ENCODE measurements around the gene TSPYL1. TPM values are rescaled to one million over a fixed set of nuclear protein-coding genes. Genes with fewer than 3 reads are reported as not detected.

Gene TSPYL1
- total RNA-seq, 1 experiment from 2014 or later: 57.3 TPM

GRCh38 chr6:116283191-116283590 is 3.5 kb upstream of the TSPYL1 start:
- Histone ChIP-seq H3K4me3 (ENCODE audit: low read depth, low read length) (no peak overlapping the region), H3K36me3 (ENCODE audit: control insufficient read depth, insufficient read depth, low read length) (no peaks in the 10 kb centered on the region), H3K9me3 (no peaks in the 10 kb centered on the region), H3K4me1 (peaks cover 9% of the 10 kb centered on the region), H3K27me3 (replicated peaks; ENCODE audit: control insufficient read depth, insufficient read depth, low read length) (no peaks in the 10 kb centered on the region)
- POLR2A ChIA-PET: no interaction called here
- Mint-ChIP-seq H3K27me3 (ENCODE audit: insufficient read depth, unreplicated experiment) (no peaks in the 10 kb centered on the region), H3K9me3 (ENCODE audit: unreplicated experiment) (no peaks in the 10 kb centered on the region), H3K27ac (ENCODE audit: unreplicated experiment) (no peak overlapping the region), H3K4me3 (ENCODE audit: unreplicated experiment) (no peak overlapping the region), H3K4me1 (ENCODE audit: low read depth, unreplicated experiment) (peaks cover 7% of the 10 kb centered on the region), H3K36me3 (ENCODE audit: insufficient read depth, unreplicated experiment) (peaks cover 15% of the 10 kb centered on the region)
- CTCF ChIA-PET: interaction anchor here (0.5 kb wide), 1 partner anchor 114 kb away, joined by 4 read pairs; no protein-coding TSS in a partner anchor
- no peak for TF ChIP-seq CTCF (IDR thresholded peaks at IDR 0.05; ENCODE audit: insufficient read depth in 1 of 2, low read depth in 1 of 2, low read length in 1 of 2, severe bottlenecking in 1 of 2, unreplicated experiment in 1 of 2)
- BruUV-seq (replicated peaks): no TSS peak
- DNase-seq: no peak
- intact Hi-C loops (cut with micrococcal nuclease; ENCODE audit: unreplicated experiment): no loop called here

GRCh38 chr6:116282698-116283097 is 3.0 kb upstream of the TSPYL1 start:
- peaks cover 13% of the 10 kb centered on the region for H3K4me1 ChIP-seq
- TF ChIP-seq CTCF (IDR thresholded peaks at IDR 0.05; ENCODE audit: insufficient read depth in 1 of 2, low read depth in 1 of 2, low read length in 1 of 2, severe bottlenecking in 1 of 2, unreplicated experiment in 1 of 2): no peak
- H3K9me3 ChIP-seq: no peaks in the 10 kb centered on the region
- Mint-ChIP-seq H3K4me1 (ENCODE audit: low read depth, unreplicated experiment) (peaks cover 7% of the 10 kb centered on the region), H3K9me3 (ENCODE audit: unreplicated experiment) (no peaks in the 10 kb centered on the region), H3K27me3 (ENCODE audit: insufficient read depth, unreplicated experiment) (no peaks in the 10 kb centered on the region), H3K36me3 (ENCODE audit: insufficient read depth, unreplicated experiment) (peaks cover 20% of the 10 kb centered on the region), H3K4me3 (ENCODE audit: unreplicated experiment) (no peak overlapping the region), H3K27ac (ENCODE audit: unreplicated experiment) (no peak overlapping the region)
- no peak overlapping the region for H3K4me3 ChIP-seq (ENCODE audit: low read depth, low read length)
- no peaks in the 10 kb centered on the region; the same call in 1 of the 2 replicates for H3K36me3 ChIP-seq (ENCODE audit: control insufficient read depth, insufficient read depth, low read length)
- intact Hi-C loops (cut with micrococcal nuclease; ENCODE audit: unreplicated experiment): no loop called here
- ChIA-PET CTCF (interaction anchor here (0.5 kb wide), 1 partner anchor 114 kb away, joined by 4 read pairs; no protein-coding TSS in a partner anchor), POLR2A (no interaction called here)
- BruUV-seq (replicated peaks): no TSS peak
- no peaks in the 10 kb centered on the region for H3K27me3 ChIP-seq (replicated peaks; ENCODE audit: control insufficient read depth, insufficient read depth, low read length)
- DNase-seq: no peak

- H3K4me3 ChIP-seq (ENCODE audit: low read depth, low read length): peak overlapping the region; percentile 58
- no peak for DNase-seq
- Mint-ChIP-seq H3K9me3 (ENCODE audit: unreplicated experiment) (no peaks in the 10 kb centered on the region), H3K27ac (ENCODE audit: unreplicated experiment) (no peak overlapping the region), H3K4me1 (ENCODE audit: low read depth, unreplicated experiment) (peaks cover 21% of the 10 kb centered on the region), H3K4me3 (ENCODE audit: unreplicated experiment) (peak overlapping the region; percentile 90), H3K36me3 (ENCODE audit: insufficient read depth, unreplicated experiment) (peaks cover 33% of the 10 kb centered on the region), H3K27me3 (ENCODE audit: insufficient read depth, unreplicated experiment) (no peaks in the 10 kb centered on the region)
- no peak for TF ChIP-seq CTCF (IDR thresholded peaks at IDR 0.05; ENCODE audit: insufficient read depth in 1 of 2, low read depth in 1 of 2, low read length in 1 of 2, severe bottlenecking in 1 of 2, unreplicated experiment in 1 of 2)
- BruUV-seq (replicated peaks): no TSS peak
- H3K9me3 ChIP-seq: no peaks in the 10 kb centered on the region
- intact Hi-C loops (cut with micrococcal nuclease; ENCODE audit: unreplicated experiment): no loop called here
- no peaks in the 10 kb centered on the region; the same call in 1 of the 2 replicates for H3K36me3 ChIP-seq (ENCODE audit: control insufficient read depth, insufficient read depth, low read length)
- POLR2A ChIA-PET: no interaction called here
- no peaks in the 10 kb centered on the region for H3K27me3 ChIP-seq (replicated peaks; ENCODE audit: control insufficient read depth, insufficient read depth, low read length)
- H3K4me1 ChIP-seq: peaks cover 18% of the 10 kb centered on the region
- CTCF ChIA-PET: interaction anchor here (0.8 kb wide), 1 partner anchor 36 kb away, joined by 3 read pairs; no protein-coding TSS in a partner anchor
Observed at GRCh38 chr6:116280933-116281316, 1.2 kb upstream of the TSPYL1 start.

Data from Caco-2 (cell line).